GM12878 (cell line): Measurements from ENCODE around the gene ENGASE.

Source experiments
- CEBPB ChIP-seq, 2 experiments: fragments of 150-350 bp in 1 of 2; IDR thresholded peaks; 2 replicates each; pipeline ENCODE4 v1.6.1; 2012 to 2014; ENCODE audit warnings: low read depth in 2 of 2, low read length in 2 of 2, borderline replicate concordance in 1 of 2, inconsistent platforms in 1 of 2
- CHD2 ChIP-seq: IDR thresholded peaks from 2 replicates; pipeline ENCODE4 v1.6.1; 2011; ENCODE audit warnings: low read depth, low read length, improper control_type of control experiment, borderline replicate concordance
- CUX1 ChIP-seq: IDR thresholded peaks from 2 replicates; pipeline ENCODE4 v1.6.1; 2012; ENCODE audit warnings: improper control_type of control experiment, low read depth, low read length; ENCODE audit not compliant: insufficient replicate concordance
- EZH2 ChIP-seq: IDR thresholded peaks from 2 replicates; pipeline ENCODE4 v1.6.1; 2012; ENCODE audit warnings: low read depth, mild to moderate bottlenecking, control low read depth, inconsistent platforms, low read length, borderline replicate concordance; ENCODE audit not compliant: control insufficient read depth
- NRF1 ChIP-seq: conservative IDR thresholded peaks from 2 replicates; pipeline ENCODE4 v1.6.1; 2011; ENCODE audit warnings: mild to moderate bottlenecking, low read depth, low read length, improper control_type of control experiment
- PML ChIP-seq: IDR thresholded peaks from 2 replicates; pipeline ENCODE4 v1.6.1; 2012; ENCODE audit warnings: low read length, inconsistent platforms
- RFX5 ChIP-seq: IDR thresholded peaks from 2 replicates; pipeline ENCODE4 v1.6.1; 2011; ENCODE audit warnings: low read depth, low read length, improper control_type of control experiment
- SREBF2 ChIP-seq: IDR thresholded peaks from 2 replicates; pipeline ENCODE4 v1.6.1; 2012; ENCODE audit warnings: mild to moderate bottlenecking, low read length
- SRF ChIP-seq, 2 experiments: IDR thresholded peaks; 2 replicates each; pipeline ENCODE4 v1.6.1; 2011; ENCODE audit warnings: low read depth in 2 of 2, low read length in 2 of 2, mild to moderate bottlenecking in 1 of 2, moderate library complexity in 1 of 2
- TF ChIP-seq, protein P1 (sequence below), 3 experiments: IDR thresholded peaks in 2 of 3; conservative IDR thresholded peaks in 1 of 3; 2 replicates each; pipeline ENCODE4 v1.5.1; 2011; ENCODE audit warnings: low read depth in 3 of 3, low read length in 3 of 3, mild to moderate bottlenecking in 3 of 3, control low read depth in 2 of 3, moderate library complexity in 2 of 3, inconsistent platforms in 1 of 3, mixed read lengths in 1 of 3; ENCODE audit not compliant: control insufficient read depth in 2 of 3, insufficient read depth in 1 of 3; ENCODE audit errors: extremely low read depth in 1 of 3
- TF ChIP-seq, protein P2 (sequence below): IDR thresholded peaks from 2 replicates; pipeline ENCODE4 v1.6.1; 2011; ENCODE audit warnings: low read depth, low read length, improper control_type of control experiment, borderline replicate concordance

DNA sequence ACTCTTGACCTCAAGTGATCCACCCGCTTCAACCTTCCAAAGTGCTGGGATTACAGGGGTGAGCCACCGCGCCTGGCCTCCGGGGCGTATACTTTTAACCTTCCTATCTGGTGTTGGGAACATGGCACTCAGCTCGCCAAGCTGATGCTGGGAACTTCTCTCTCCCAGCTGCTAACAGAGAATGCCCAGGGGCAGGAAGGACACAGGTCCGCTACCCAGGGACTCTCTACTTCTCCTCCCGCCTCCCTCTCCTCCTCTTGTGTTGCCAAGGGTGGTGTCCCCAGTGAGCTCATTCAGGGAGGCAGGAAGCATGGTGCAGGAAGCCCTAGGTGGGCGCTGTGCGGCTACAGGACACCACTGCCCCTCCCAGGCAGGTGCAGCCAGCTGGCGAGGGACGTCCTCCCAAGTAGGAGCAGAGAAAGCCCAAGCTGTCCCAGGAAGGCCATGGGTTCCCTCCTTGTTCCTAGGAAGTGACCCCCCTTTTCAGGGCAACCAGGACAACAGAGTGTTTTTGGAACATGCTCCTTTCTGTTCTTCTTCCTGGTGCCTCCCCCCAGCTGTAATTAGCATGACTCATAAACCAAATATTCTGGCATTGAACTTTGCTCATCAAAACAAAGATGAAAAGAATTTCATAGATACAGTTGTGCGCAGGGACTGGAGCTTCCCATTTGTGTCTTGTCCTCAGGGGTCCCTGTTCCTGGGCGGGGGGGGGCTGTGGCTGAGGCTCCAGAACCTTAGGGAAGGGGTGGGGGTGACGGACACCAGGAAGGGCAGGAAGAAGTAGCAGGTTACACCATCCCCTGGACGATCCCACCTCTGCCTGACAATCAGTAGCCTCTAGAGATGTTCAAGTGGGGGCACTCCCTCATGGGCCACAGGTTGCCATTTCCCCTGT, 48.0 kb upstream of the ENGASE start:
- TF ChIP-seq, protein P1, sequence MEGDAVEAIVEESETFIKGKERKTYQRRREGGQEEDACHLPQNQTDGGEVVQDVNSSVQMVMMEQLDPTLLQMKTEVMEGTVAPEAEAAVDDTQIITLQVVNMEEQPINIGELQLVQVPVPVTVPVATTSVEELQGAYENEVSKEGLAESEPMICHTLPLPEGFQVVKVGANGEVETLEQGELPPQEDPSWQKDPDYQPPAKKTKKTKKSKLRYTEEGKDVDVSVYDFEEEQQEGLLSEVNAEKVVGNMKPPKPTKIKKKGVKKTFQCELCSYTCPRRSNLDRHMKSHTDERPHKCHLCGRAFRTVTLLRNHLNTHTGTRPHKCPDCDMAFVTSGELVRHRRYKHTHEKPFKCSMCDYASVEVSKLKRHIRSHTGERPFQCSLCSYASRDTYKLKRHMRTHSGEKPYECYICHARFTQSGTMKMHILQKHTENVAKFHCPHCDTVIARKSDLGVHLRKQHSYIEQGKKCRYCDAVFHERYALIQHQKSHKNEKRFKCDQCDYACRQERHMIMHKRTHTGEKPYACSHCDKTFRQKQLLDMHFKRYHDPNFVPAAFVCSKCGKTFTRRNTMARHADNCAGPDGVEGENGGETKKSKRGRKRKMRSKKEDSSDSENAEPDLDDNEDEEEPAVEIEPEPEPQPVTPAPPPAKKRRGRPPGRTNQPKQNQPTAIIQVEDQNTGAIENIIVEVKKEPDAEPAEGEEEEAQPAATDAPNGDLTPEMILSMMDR (IDR thresholded peaks at IDR 0.05 in 2 of 3, conservative IDR thresholded peaks at IDR 0.05 in 1 of 3; ENCODE audit: control insufficient read depth in 2 of 3, extremely low read depth in 1 of 3, insufficient read depth in 1 of 3, low read depth in 3 of 3, low read length in 3 of 3): no peak
- TF ChIP-seq NRF1 (no peak), CHD2 (no peak), RFX5 (no peak), SRF (IDR thresholded peaks at IDR 0.05; ENCODE audit: low read depth in 2 of 2, low read length in 2 of 2) (no peak), CEBPB (IDR thresholded peaks at IDR 0.05; ENCODE audit: borderline replicate concordance in 1 of 2, low read depth in 2 of 2, low read length in 2 of 2) (no peak), EZH2 (no peak), CUX1 (no peak), PML (no peak), SREBF2 (no peak)
- TF ChIP-seq, protein P2, sequence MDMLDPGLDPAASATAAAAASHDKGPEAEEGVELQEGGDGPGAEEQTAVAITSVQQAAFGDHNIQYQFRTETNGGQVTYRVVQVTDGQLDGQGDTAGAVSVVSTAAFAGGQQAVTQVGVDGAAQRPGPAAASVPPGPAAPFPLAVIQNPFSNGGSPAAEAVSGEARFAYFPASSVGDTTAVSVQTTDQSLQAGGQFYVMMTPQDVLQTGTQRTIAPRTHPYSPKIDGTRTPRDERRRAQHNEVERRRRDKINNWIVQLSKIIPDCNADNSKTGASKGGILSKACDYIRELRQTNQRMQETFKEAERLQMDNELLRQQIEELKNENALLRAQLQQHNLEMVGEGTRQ: no peak
